Lower lobe of right lung (tissue), 2 donors: ENCODE measurements around the gene IQSEC3. TPM values are rescaled to one million over a fixed set of nuclear protein-coding genes. Genes with fewer than 3 reads are reported as not detected.

Experiments used
- ATAC-seq, 2 donors: fragments of 200-7000 bp; cut with Tn5 transposase; one replicate each; pipeline ENCODE4 v1.9.1; 2020 to 2022; ENCODE audit warnings: mild to moderate bottlenecking in 2 of 2, moderate library complexity in 2 of 2
- DNase-seq: peaks from one replicate; pipeline ENCODE4 v3.0.0-alpha.2; 2020
- H3K27ac ChIP-seq: fragments of 200-600 bp; one replicate; pipeline ENCODE4 v1.8.0; 2022
- H3K27me3 ChIP-seq: fragments of 200-600 bp; one replicate; pipeline ENCODE4 v1.8.0; 2022; ENCODE audit warnings: low read depth
- H3K36me3 ChIP-seq: fragments of 200-600 bp; one replicate; pipeline ENCODE4 v1.8.0; 2022; ENCODE audit warnings: mild to moderate bottlenecking
- H3K4me1 ChIP-seq: fragments of 200-600 bp; one replicate; pipeline ENCODE4 v1.8.0; 2022
- H3K4me3 ChIP-seq: fragments of 200-600 bp; one replicate; pipeline ENCODE4 v1.8.0; 2022; ENCODE audit warnings: mild to moderate bottlenecking
- H3K9me3 ChIP-seq: fragments of 200-600 bp; one replicate; pipeline ENCODE4 v1.8.0; 2022
- CTCF ChIP-seq: fragments of 200-600 bp; IDR thresholded peaks from one replicate; pipeline ENCODE4 v1.8.0; 2022; ENCODE audit warnings: antibody characterized with exemption, mild to moderate bottlenecking
- intact Hi-C: fragments of 100-400 bp; cut with DNase I; formaldehyde crosslinking; loops from one replicate; pipeline ENCODE4 v1.11.0; 2022
- total RNA-seq: library from RNA; stranded (reverse); fragmentation: NEBNext Ultra II Directional; extraction: Animal tissue kit (Norgen Biotek cat#: 25700); gene quantifications from one replicate; pipeline ENCODE4 v1.2.1, GENCODE V29; 2021
- donor health status: DM: no; HTN: yes; CAD: no; lungs with severe emphysema.

The IQSEC3 gene
- total RNA-seq, 1 donor from 2014 or later, result 10.7 TPM

- Histone ChIP-seq H3K27ac (no peak overlapping the region), H3K4me3 (no peak overlapping the region), H3K27me3 (peaks cover 14% of the 10 kb centered on the region), H3K4me1 (peaks cover 23% of the 10 kb centered on the region), H3K36me3 (no peaks in the 10 kb centered on the region), H3K9me3 (no peaks in the 10 kb centered on the region)
- intact Hi-C loops, result no loop called here
- no peak for DNase-seq
- peak; percentile 26 to 44 for ATAC-seq
- no peak for TF ChIP-seq CTCF
These were observed 105.4 kb downstream of the IQSEC3 start for GRCh38 chr12:171743-172676.

GRCh38 chr12:172732-173161 is 106.2 kb downstream of the IQSEC3 start:
- no peak for TF ChIP-seq CTCF
- Histone ChIP-seq H3K4me3 (no peak overlapping the region), H3K36me3 (no peaks in the 10 kb centered on the region), H3K9me3 (no peaks in the 10 kb centered on the region), H3K27me3 (peaks cover 14% of the 10 kb centered on the region), H3K27ac (no peak overlapping the region), H3K4me1 (peaks cover 23% of the 10 kb centered on the region)
- ATAC-seq (peak; percentile 5 to 10), DNase-seq (no peak)
- intact Hi-C loops, result no loop called here

GRCh38 chr12:174124-174523 is 107.6 kb downstream of the IQSEC3 start:
- no peak for ATAC-seq
- H3K27me3 ChIP-seq, result peaks cover 18% of the 10 kb centered on the region
- no peak overlapping the region for H3K27ac ChIP-seq
- no peak for TF ChIP-seq CTCF
- DNase-seq, result no peak
- peaks cover 23% of the 10 kb centered on the region for H3K4me1 ChIP-seq
- no peak overlapping the region for H3K4me3 ChIP-seq
- no peaks in the 10 kb centered on the region for H3K36me3 ChIP-seq
- no peaks in the 10 kb centered on the region for H3K9me3 ChIP-seq
- intact Hi-C loops, result no loop called here

GRCh38 chr12:174596-174995 is 108.0 kb downstream of the IQSEC3 start:
- Histone ChIP-seq H3K27me3 (peaks cover 18% of the 10 kb centered on the region), H3K4me3 (no peak overlapping the region), H3K9me3 (no peaks in the 10 kb centered on the region), H3K36me3 (no peaks in the 10 kb centered on the region), H3K27ac (no peak overlapping the region), H3K4me1 (peaks cover 27% of the 10 kb centered on the region)
- TF ChIP-seq CTCF, result no peak
- ATAC-seq (no peak), DNase-seq (no peak)
- intact Hi-C loops, result no loop called here

- intact Hi-C loops, result no loop called here
- no peak overlapping the region for H3K27ac ChIP-seq
- H3K36me3 ChIP-seq, result no peaks in the 10 kb centered on the region
- no peak overlapping the region for H3K4me3 ChIP-seq
- no peak for TF ChIP-seq CTCF
- peaks cover 34% of the 10 kb centered on the region for H3K4me1 ChIP-seq
- H3K27me3 ChIP-seq, result peaks cover 18% of the 10 kb centered on the region
- no peak for DNase-seq
- no peaks in the 10 kb centered on the region for H3K9me3 ChIP-seq
- ATAC-seq, result no peak
These were observed 108.7 kb downstream of the IQSEC3 start for GRCh38 chr12:175250-175649.
